ENCODE measurements around the gene EREG.
"Not testable (repeated sequence)": the region's sequence is repeated elsewhere in the genome, so short reads cannot be mapped to it uniquely, and the experiment has no call there.

EREG gene, protein sequence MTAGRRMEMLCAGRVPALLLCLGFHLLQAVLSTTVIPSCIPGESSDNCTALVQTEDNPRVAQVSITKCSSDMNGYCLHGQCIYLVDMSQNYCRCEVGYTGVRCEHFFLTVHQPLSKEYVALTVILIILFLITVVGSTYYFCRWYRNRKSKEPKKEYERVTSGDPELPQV

GRCh38 chr4:74364652-74365491 is at the start of gene EREG:
Gene EREG (plus strand): TSS chr4:74365145. CDS start chr4:74365309, 164 bp downstream.
- DNase-seq: peak; percentile 32

GRCh38 chr4:74315376-74315775 is 49.6 kb upstream of the EREG start:
- no peak for DNase-seq

GRCh38 chr4:74316397-74316796 is 48.5 kb upstream of the EREG start:
- no peak for DNase-seq

DNA sequence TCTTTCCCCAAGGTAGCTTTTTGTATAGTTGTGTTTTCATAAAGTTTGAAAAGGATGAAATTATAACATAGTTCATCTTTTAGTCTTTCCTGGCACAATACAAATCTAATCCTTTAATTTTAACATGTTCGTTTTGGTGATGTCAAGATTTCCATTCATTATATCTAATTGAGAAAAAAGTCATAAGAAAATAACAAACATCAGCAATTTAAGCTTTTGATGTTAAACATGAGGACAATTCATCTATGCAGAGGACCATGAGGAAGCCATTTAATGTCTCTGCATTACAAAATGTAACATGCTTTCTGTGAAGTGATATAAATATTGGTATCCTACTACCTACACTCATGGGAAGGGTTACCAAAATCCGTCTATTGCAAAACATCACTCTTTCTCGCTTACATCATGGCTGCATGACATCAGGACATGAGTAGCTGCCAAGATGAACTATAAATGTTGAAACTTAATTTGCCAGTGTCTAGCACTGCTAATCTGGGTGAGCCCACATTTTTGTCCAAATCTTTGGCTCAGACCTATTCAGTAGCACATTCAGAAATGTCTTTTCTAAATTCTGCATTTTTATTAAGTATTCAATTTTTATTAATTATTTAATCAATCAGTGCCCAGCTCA is 47.2 kb upstream of the EREG start:
- DNase-seq: no peak

- DNase-seq: no peak
Measured at GRCh38 chr4:74318276-74318675, 46.7 kb upstream of the EREG start.

GRCh38 chr4:74319470-74319869 is 45.5 kb upstream of the EREG start:
- DNase-seq: no peak

GRCh38 chr4:74320559-74321118 is 44.3 kb upstream of the EREG start:
- DNase-seq: peak; percentile 71

DNA sequence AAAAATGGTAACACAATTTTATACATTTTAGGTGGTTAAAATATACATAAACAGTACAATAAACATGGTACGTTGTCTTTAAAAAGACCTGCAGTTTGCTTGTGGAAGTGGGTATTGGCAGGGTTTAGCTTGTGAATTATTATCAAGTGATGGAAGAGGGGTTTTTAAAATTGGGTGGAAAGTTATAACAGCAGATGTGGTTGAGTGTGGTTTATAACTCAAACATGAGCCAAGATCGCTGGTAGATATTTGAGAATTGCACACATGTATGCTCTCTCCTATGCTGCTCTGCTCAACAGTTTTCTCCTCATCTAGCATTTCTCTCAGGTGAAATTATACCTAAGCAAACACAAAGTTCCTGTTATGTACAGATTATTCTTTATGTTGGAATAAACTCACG is 42.6 kb upstream of the EREG start:
- no peak for DNase-seq

- no peak for DNase-seq
Measured at GRCh38 chr4:74323663-74324062, 41.3 kb upstream of the EREG start.

DNA sequence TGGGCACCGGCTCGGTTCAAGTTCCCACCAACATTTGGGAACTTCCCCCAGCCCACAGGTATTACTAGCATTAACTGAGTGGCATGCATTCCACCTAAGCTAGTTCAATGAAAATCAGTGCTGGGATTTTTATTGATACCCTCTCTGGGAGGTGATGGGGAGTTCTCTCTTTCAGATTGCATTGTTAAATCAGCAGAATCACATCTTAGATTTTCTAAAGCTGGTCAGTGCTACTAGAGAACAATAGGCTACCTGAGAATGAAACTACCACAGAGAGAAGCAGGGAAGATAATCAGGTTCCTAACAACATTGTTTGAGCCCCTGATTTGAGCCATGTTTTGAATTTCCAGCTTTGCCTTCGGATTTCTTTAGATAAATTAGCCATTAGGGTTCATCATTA is 40.7 kb upstream of the EREG start:
- no peak for DNase-seq

GRCh38 chr4:74325886-74326285 is 39.1 kb upstream of the EREG start:
- no peak for DNase-seq

- no peak for DNase-seq
Measured at GRCh38 chr4:74327762-74328161, 37.2 kb upstream of the EREG start.

GRCh38 chr4:74328501-74328900 is 36.4 kb upstream of the EREG start:
- no peak for DNase-seq

DNA sequence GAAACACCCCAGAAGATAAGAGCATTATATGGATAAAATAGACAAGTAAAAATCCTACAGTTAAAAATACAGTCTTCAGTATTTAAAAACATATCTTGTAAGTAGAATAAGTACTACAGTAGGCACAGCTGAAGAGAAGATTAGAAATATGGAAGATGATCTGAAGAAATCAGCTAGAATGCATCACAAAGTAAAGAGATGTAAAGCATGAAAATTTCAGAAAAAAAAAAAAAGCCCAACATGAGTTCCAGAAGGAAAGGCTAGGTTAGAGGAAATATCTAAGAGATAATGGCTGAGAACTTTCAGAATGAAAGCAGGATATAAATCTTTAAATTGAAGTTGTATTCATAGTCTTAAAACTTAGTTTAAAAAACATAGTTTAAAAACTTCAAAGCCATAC is 35.6 kb upstream of the EREG start:
- DNase-seq: no peak

DNA sequence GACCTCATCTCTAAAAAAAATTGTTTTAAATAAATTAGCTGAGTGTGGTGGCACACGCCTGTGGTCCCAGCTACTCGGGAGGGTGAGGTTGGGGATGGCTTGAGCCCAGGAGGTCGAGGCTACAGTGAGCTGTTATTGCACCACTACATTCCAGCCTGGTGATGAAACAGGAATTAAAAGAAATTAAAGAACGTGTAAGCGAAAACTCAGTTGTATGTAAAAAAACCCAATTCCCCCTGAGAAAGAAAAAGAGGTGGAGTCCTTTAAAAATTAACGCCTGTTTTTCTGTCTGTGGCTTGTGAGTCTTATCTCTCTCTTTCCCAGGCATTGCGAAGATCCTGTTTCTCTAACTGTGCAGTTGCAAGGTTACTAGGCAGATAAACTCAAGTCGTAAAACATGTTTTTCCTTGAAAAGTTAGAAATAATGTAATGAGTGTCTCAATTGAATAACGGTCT is 34.6 kb upstream of the EREG start:
- no peak for DNase-seq

DNA sequence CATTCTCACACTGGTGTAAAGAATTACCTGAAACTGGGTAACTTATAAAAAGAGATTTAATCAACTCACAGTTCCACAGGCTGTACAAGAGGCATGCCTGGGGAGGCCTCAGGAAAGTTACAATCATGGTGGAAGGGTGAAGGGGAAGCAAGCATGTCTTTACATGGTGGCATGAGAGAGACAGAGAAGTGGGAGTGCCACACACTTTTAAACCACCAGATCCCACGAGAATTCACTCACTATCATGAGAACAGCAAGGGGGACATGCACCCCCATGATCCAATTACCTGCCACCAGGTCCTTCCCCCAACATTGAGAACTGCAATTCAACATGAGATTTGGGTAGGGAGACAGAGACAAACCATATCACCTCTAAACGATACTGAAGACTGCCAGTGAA is 33.7 kb upstream of the EREG start:
- DNase-seq: no peak

- DNase-seq: no peak
Measured at GRCh38 chr4:74331944-74332343, 33.0 kb upstream of the EREG start.

DNA sequence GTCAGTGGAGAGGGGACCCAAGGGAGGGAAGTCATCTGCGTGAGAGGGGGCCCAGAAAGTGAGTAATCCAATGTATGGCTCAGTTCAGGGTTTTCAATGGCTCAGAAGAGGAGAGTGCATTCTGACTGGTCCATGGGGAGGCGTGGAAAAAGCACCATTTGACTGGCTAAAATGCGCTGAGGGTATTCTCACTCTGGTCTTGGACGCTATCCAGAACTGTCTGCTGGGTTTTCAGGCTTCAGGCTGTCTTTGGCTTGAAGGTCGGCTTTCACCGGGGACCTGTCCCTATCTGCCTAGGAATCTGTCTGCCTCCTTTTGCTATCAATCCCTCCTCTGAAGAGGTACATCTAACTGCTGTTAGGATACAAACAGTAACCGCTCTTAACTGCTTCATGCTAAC is 30.3 kb upstream of the EREG start:
- no peak for DNase-seq

DNA sequence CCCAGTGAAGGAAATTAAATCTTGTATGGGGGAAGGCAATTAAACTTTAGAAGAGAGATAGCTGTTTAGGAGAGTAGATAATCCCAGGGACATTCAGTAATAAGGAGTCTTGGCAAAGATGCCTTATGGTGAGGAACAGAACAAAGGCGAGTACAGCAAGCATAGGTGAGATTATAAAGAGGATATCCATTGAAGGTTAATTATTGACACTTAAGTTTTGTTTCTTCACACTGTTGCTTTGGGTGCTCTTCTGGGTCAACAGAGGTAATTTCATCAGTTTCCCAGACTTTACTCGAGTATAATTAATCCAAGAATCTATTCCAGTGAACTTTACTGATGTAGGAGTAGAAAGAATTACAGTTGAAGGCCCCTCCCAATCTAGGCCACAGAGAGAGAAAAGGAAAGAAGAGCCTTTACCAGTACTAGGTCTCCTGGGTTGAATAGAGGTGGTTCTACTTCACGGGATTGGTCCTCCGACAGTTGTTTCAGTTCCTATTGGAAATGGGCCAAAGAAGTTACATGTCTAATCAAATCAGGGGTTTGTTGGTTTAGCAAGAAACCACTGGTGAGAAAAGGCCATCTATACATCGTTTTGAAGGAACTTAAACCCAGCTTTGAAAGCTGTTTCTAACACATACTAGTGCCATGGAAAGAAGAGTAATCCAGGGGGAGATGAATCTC is 29.5 kb upstream of the EREG start:
- no peak for DNase-seq

- DNase-seq: no peak
Measured at GRCh38 chr4:74338792-74339333, 26.1 kb upstream of the EREG start.

DNA sequence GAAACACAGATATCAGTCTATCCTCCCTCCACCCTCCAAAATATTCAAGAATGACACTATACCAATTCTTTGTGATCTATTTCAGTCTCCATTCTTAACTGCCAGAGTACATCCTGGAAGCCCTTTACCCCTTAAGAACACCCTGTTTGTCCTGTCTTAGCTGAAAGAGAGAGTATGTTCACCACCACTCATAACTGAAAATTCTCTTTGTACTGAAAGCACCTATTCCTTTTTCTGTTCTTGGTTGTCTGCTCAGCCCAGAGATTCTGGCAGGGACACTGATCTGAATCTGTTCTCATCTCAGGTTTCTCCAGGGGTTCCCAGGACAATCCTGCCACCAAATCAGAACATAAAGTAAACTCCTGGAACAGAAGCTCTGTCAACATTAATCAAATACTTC is 25.4 kb upstream of the EREG start:
- DNase-seq: no peak

GRCh38 chr4:74340421-74340820 is 24.5 kb upstream of the EREG start:
- DNase-seq: not testable (repeated sequence)

GRCh38 chr4:74344031-74344430 is 20.9 kb upstream of the EREG start:
- DNase-seq: no peak

All from NCI-H1105 treated with DMSO at 0.1 percent for 48 hours (cell line).